Stimulated activated CD4-positive, alpha-beta T cell treated with anti-CD3 and anti-CD28 coated beads, Interleukin-15, amount 100 ng/mL, for 24 hours (primary cell): ENCODE data around the gene GNB1L.
"Not testable (repeated sequence)": the region's sequence is repeated elsewhere in the genome, so short reads cannot be mapped to it uniquely, and the experiment has no call there.

Experiments used
- DNase-seq: peaks from one replicate; pipeline ENCODE4 v3.0.0-alpha.2; 2020

The GNB1L gene

DNA sequence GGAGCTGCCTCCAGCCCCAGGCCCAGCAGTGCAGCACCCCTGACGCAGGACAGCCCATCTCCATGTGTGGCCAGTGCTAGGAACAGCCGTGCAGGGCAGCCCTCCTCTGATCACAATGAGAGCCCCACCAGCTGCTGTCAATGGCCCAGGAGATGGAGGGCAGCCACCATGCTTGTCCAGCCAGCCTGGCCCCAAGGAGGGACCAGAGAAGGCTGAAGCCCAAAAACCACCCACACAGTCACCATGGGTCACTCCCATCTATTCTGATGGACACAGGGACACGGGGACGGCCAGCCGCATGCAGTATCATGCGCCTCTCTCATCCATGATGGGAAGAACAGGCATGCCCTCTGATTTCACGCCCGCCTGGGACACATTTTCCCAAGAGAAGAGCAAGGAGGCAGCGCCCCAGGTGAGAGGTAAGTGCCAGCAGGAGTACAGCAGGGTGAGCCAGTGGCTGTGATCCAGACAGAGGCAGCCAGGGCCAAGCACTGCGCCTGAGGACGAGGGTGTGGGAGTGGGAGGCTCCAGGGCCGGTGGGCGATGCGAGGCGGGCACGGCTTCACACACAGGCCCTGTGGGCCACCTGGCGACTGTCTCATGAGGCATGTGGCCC is 33.6 kb upstream of the GNB1L start:
- no peak for DNase-seq

DNA sequence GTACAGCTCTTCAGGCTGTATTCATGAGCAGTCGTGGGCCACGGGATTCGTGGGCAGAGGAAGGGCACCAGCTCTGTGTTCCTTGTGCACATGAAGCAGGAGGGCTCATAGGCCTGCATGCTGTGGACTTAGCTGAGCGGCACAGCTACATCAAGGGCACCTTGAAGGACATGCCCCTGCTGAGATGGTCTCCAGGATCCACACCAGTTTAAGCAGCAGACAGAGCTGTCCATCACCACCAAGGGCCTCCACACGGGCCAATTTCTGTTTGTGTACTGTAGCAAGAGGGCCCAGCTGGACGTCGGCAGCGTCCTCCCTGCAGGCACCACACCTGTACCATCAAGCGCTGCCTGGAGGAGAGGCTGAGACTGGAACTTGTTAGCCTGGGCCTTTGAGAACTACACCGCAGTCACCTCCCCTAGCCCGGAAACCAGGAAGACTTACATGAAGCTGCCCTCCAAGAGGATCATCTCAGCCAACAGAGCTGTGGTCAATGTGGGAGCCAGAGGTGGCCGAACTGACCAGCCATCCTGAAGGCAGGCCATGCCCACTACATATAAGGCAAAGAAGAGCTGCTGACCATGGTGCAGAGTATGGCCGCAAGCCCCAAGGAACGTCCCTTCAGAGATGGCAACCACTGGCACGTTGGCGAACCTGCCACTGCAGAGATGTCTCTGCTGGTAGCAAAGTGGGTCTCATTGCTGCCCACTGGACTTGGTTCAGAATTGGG is 32.7 kb upstream of the GNB1L start:
- DNase-seq = no peak

- DNase-seq = peak; percentile 40
Measured at GRCh38 chr22:19886605-19887255, 32.1 kb upstream of the GNB1L start.

GRCh38 chr22:19885841-19886592 is 31.3 kb upstream of the GNB1L start:
- no peak for DNase-seq

- DNase-seq = peak; percentile 32
Measured at GRCh38 chr22:19884954-19885751, 30.5 kb upstream of the GNB1L start.

GRCh38 chr22:19884161-19884953 is 29.7 kb upstream of the GNB1L start:
- no peak for DNase-seq

- DNase-seq = not testable (repeated sequence)
Measured at GRCh38 chr22:19883446-19883845, 28.8 kb upstream of the GNB1L start.

DNA sequence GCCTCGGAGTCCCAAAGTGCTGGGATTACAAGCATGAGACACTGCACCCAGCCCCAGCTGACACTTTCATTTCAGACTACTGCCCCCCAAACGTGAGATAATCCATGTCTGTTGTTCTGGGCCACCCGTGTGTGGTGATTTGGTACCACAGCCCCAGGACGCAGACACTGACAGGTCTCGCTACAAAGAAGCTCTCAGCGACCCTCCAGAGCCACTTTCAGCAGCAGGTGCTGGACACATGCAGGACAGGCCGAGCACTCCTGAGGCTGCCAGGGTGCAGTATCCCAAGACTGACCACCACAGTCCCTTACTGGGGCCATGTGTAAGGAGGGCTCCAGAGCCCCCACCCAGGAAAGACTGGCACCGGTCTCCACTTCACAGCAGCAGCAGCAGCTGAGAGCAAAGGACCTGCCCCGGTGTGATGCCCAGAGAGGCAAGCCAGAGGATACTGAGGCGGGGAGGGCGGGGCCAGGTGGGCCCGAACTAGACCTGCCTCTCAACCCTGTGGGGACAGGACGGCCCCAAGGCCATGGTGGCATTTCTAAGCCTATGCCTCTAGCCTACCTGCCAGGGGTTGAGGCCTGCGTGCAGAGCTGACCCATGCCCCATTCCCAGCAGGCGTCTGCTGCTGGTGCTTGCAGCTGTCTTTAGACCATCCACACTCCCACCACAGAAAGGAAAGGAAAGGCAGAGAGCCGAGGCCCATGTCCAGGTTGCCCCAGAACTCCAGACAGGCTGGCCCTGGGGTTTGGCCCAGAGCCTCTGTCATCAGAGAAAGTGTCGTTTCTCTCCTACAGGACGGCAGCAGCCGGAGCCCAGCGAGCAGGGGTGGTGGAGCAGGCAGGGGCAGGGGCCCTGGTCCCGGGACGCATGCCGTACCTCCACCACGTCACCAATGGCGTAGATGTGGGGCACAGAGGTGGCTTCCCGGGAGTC is 28.0 kb upstream of the GNB1L start:
- DNase-seq = no peak

- DNase-seq = no peak
Measured at GRCh38 chr22:19880786-19881569, 26.3 kb upstream of the GNB1L start.

GRCh38 chr22:19879992-19880785 is 25.5 kb upstream of the GNB1L start:
- no peak for DNase-seq

- DNase-seq = no peak
Measured at GRCh38 chr22:19879643-19879991, 24.9 kb upstream of the GNB1L start.

DNA sequence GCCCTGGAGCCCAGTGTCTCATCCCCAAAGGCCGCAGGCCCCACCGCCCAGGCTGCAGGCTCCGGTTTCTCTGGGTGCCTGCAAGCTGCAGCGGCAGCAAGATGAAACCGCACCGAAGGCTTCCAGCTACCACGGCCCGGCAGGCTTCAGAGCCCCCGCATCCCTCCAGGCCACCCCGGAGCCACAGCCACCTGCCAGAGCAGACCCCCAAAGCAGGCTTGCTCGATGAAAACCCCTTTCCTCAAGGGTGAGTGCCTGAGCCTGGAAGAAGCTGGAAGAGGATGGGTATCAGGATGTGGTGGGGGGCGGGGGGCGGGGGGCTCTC is 24.5 kb upstream of the GNB1L start:
- DNase-seq = no peak

- no peak for DNase-seq
Measured at GRCh38 chr22:19878461-19879245, 24.0 kb upstream of the GNB1L start.

- no peak for DNase-seq
Measured at GRCh38 chr22:19877626-19878339, 23.1 kb upstream of the GNB1L start.

- DNase-seq = no peak
Measured at GRCh38 chr22:19876941-19877625, 22.4 kb upstream of the GNB1L start.

DNA sequence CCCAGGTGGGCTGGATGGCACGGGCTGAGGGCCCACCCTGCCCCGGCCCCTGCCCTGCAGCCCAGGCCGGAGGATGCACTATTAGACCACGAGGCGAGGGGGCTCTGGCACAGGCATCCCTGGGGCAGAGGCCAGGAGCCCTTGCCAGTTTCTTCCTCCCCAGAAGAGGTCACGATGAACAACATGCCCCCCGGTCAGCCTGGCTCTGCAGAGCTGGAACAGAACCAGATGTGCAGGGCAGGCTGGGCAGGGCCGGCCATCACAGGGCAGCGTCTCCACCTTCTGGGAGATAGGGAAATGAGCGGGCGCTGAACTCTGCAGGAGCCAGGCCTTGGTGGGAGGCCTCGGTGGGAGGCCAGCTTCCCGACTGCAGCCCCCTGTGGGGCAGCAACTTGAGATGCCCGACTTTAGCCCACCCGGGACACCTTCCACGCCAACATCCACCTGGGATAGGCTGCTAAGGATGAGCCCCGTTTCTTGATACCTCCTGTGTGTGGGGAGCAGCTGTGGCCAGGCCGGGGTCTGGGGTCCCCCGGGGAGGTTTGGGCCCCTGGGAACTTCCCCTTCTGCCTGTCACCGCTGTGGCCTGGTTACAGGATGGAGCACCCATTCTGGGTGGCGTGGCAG is 21.8 kb upstream of the GNB1L start:
- no peak for DNase-seq
